ENCODE measurements around the gene RIPOR3.
A peak's percentile ranks its signal among the peaks of the same experiment; 100 is the strongest.
"Not testable (repeated sequence)": the region's sequence is repeated elsewhere in the genome, so short reads cannot be mapped to it uniquely, and the experiment has no call there.

Gene RIPOR3

DNA sequence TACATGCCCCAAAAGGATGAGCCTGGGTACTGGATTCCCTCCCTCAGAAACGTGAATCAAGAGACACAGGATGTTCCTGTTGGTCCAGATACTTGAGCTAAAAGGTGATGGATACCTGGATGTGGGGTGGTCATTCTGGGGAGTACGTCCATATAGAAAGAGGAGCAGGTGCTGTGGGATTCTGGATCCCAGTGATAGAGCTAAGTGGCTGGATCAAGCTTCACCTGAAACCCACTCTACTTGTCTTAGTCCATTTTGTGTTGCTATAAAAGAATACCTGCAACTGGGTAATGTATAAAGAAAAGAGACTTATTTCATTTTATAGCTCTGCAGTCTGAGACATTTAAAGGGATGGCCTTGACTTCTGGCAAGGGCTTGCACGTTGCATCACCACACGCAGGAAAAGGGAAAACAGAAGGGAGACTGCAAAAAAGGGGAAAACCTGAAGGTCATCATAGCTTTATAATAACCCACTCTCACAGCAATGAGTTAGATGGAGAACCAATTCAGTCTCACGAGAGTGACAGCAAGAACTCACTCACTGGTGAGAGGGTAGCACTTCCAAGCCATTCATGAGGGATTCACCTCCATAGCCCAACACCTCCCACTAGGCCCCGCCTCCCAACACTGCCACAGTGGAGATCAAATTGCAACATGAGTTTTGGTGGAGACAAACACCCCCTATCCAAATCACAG, 31.2 kb downstream of the RIPOR3 start:
- no peak for DNase-seq (ENCODE audit: low read depth, low spot score)

DNA sequence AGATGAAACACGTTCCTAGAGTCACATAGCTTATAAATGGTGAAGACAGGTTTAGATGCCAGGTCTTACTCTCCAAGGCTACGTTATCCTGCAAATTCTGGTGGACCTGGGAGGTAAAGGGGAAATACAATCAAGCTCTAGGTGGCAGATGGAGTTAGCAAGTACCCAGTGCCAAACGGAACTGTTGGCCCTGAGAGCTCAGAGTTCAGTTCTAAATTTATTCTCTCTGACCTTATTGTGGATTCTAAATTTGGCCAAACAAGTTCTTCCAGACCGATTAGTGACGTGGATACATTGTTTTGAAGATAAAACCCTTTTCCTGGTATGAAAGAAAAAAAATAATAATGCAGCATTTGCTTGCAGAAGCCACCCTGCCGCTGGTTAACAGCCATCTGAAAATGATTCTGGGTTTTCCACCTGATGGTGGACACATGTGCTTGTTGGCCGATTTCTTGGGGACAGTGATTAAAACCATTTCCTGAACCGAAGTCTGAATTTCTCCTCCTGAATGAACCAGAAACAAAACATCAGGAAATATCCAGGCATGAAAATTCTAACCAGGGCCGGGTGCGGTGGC, 32.5 kb downstream of the RIPOR3 start:
- no peak for DNase-seq (ENCODE audit: low read depth, low spot score)

DNA sequence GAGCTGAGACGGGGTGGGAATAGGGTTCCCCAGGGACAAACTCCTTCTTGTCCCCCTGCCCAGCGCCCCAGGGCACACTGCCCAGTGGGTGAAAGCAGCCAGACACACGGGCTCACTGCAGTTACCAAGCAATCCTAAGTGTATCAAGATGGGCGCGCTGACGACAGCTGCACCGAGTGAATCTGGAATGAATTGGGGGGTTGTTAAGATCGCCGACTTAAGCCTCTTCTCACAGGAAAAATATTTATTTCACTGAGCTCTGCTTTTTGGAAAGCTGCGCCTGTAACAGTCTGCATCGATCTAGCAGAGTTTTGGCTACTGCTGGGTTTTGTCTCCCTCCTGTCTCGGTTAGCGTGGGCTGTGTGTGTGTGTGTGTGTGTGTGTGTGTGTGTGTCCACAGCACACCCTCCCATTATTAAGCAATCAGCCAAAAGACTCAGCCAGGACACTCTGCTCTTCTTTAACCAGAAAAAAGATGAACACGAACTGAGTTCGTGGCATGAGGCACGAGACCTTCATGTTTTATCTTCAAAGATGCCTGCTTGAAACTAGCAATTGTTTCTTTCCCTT, 35.9 kb downstream of the RIPOR3 start:
- no peak for DNase-seq (ENCODE audit: low read depth, low spot score)

DNA sequence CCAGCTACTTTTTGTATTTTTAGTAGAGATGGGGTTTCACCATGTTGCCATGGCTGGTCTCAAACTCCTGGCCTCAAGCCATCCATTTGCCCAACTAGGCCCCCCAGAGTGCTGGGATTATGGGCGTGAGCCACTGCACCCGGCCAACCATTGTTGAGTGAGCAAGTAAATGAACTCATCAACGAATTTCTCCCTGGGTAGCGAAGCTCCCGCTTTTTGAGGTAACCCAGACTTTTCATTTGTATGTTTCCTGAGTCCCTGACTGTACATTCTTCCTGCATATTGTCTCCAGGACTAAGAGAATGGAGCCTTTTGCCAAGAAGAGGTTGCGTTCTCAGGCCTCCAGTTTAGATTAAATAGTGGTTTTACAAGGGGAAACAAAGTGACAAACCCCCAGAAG, 36.4 kb downstream of the RIPOR3 start:
- DNase-seq (ENCODE audit: low read depth, low spot score) = no peak

DNA sequence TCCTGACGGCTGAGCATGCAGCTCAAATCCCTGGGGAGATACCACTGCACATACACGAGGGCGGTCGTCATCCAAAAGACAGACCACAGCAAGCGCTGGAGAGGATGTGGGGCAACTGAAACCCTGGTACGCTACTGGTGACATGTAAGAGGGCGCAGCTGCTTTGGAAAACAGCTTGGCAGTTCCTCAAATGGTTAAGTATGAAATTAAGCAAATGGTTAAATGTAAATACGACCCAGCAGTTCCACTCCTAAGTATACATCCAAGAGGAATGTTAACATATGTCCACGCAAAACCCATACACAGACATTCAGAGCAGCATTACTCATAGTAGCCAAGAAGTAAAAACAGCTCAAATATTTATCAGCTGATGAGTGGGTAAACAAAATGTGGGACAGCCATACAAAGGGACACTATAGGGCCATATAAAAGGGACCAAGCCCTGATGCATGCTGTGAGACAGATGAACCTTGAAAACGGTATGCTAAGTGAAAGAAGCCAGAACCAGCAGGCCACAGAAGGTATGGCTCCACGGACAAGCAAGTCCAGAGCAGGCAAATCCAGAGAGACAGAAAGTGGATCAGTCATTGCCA, 38.5 kb downstream of the RIPOR3 start:
- no peak for DNase-seq (ENCODE audit: low read depth, low spot score)

DNA sequence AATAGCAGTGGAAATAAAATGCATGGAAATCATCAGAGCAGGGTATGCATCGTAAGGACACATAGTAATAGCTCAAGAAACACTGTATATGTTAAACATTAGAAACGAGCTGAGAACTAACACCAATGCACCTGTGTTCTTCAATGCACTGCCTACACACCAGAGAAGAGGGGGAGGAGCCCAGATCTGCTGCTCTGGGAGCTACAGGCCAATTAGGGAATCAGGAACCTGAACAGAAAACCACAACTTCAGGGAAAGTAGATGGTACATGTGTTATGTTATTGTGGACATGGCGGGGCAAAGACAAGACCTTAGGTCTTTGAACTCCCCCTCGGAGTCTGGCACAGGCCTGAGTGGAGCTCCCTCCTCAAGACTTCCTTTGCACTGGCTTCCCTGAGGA, 39.7 kb downstream of the RIPOR3 start:
- no peak for DNase-seq (ENCODE audit: low read depth, low spot score)

DNA sequence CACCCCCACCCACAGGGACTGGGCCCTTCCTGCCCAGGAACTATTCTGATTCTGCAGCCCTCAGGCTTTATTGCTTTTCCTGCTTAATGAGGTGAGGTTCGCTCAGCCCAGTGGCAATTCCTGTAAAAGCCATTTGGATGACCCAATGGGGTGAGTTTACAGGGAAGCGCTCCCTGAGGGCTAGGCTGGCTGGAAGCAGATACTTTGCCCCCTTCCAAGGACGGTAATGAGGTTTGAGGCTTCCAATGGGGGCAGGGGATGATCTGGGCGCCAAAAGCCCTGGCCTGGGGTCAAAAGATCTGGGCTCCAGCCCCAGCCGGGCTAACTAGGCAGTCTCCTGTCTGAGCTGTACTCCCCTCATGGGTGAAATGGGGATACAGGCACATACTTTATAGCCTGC, 41.8 kb downstream of the RIPOR3 start:
- no peak for DNase-seq (ENCODE audit: low read depth, low spot score)

DNA sequence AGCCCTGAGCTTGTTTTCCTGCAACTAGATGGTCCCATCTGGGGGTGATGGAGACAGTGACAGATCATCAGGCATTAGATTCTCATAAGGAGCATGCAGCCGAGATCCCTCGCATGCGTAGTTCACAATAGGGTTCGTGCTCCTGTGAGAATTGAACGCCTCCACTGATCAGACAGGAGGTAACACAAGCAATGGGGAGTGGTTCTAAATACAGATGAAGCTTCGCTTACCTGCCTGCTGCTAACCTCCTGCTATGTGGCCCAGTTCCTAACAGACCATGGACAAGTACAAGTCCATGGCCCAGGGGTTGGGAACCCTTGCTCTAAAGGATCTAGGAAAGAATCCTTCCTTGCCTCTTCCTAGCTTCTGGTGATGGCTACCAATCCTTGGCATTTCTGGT, 42.7 kb downstream of the RIPOR3 start:
- DNase-seq (ENCODE audit: low read depth, low spot score) = no peak

DNA sequence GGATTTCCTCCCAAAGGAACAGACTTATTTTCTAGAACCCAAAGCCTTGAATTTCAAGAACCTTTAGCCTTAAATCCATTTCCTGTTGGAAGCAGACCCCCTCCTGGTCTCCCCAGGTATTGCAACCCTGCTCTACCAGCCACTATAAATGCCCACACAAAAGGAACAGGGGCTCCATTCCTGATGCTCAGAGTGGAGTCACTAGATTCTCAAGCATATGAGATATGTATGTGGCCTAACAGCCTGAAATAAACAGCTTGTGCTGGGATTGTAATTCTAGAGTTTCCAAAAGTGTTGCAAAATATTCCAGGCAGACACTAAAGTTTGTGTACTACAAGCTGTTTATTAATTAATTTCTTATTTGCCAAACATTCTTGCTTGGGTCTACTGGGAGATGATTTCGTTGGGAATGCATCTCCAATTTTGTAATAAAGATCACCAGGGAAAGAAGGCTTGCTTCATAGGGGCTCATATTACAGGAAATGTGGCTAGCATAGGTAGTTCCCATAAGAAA, 44.8 kb downstream of the RIPOR3 start:
- DNase-seq (ENCODE audit: low read depth, low spot score) = no peak

DNA sequence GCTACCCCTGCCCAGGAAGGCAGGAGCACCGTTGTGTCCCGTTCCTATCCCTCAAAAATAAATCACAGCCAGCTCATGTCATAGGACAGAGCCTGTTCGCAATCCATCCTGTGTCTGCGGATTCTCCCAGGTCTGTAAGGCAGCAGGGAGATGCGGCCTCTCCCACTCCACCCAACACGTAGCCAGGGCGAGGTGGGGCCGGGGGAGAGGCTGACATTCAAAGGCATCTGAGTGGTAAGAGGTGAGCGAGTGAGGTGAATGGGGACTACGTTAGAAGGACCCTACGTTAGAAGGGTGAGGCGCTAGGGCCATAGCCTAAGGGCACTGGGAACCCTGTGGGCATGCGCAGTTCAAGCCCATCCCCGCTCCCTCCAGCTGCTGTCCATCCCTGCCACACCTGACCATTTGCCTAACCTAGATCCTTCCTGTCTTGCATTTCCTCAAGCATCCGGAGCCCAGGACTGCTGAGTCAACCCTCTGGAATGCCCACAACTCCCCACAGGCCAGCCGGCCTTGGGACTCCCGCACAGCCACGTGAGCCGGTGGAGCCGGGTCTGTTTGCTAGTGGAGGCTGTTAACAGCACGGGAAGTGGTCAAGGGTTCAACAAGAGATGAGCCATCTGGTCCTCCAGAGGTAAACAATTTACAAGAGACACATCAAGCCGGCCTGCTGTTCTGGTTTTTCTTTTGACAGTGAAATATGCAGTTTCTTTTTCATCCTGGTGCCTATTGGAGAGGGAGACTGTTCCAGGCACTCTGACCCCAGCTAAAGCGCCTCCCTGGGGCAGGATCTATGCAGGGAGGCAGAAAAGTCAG, 45.9 kb downstream of the RIPOR3 start:
- DNase-seq (ENCODE audit: low read depth, low spot score) = no peak

DNA sequence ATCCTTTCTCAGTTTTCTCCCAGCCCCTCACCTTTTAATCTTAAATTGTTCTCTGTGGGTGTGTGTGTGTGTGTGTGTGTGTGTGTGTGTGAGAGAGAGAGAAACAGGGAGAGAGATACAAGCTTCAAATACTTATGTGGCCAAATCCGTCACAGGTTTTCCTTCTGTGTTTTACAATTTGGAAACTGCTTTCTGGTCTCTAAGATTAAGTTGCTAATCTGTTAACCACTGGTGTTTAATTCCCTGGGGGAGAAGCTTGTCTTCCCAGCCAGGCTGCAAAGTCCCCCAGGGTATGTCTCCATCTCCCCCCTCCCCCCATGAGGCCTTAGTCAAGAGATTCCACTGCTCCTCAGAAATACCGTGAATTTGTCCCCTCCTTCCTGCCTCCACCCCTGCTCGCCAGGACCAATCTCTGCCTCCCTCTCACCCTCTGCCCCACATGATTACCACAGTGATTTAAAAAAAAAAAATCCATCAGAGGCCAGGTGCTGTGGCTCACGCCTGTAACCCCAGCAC, 49.0 kb downstream of the RIPOR3 start:
- DNase-seq (ENCODE audit: low read depth, low spot score) = no peak

DNA sequence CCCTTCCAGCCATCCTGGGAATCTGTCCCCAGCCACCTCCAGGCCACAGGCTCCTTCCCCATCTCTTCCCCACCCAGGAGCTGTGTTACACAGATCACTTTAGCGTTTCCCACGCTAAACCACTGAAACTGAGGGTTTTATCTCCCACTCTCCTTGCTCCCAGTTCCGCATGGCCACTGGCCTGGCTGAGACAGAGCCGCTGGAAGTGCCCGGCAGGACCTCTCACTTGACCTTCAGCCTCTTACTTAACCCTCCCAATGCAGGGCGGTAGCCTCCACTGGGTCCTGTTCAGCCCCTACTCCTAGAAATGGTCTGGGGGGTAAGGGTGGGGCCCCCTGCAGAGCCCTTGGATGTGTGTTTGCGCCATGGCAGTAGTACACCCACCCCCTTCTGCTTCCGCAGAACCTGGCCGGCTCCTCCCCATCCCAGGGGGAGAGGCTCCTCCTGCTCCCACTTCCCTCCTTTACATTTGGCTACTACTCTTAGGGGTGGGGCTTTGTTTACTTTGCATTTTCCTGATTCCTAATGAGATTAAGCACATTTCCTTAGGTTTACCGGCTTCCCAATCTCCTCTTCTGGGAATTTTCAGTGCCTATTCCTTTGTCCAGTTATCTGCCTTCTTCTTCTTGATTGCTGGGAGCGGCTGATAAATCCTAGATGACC, 49.6 kb downstream of the RIPOR3 start:
- DNase-seq (ENCODE audit: low read depth, low spot score) = not testable (repeated sequence)

DNA sequence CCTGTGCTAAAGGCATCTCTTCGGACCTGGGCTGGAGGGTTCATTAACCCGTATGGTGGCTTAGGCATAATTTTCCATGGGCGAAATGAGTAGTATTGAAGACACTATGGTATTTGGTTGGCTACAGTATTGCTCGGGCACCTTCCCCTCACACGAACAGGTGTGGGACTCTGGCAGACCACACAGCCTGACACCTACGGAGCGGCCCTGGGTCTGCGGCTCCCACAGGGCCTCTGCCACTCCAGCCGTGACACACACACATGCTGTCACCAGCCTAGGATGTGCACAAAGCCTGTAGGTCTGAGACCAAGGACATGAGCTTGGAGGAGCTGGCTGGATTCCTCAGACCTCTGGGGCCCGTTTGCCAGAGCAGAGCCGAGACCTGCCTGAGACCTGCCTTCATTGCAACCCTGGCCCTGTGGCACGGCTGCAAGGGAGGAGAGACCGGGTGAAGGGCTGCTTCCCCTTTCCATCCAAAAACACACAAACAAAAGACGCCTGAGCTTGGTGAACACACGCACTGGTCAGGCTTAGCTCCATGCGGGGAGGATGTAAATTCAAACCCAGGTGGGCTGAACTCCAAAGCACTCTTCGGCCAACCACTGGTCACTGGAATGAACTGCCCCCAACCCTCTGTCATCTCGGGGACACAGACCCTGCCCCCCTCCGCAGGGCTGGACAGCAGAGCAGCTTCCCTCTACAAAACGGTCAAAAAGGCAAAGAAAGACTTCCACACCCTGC, 51.2 kb downstream of the RIPOR3 start:
- DNase-seq (ENCODE audit: low read depth, low spot score) = not testable (repeated sequence)

DNA sequence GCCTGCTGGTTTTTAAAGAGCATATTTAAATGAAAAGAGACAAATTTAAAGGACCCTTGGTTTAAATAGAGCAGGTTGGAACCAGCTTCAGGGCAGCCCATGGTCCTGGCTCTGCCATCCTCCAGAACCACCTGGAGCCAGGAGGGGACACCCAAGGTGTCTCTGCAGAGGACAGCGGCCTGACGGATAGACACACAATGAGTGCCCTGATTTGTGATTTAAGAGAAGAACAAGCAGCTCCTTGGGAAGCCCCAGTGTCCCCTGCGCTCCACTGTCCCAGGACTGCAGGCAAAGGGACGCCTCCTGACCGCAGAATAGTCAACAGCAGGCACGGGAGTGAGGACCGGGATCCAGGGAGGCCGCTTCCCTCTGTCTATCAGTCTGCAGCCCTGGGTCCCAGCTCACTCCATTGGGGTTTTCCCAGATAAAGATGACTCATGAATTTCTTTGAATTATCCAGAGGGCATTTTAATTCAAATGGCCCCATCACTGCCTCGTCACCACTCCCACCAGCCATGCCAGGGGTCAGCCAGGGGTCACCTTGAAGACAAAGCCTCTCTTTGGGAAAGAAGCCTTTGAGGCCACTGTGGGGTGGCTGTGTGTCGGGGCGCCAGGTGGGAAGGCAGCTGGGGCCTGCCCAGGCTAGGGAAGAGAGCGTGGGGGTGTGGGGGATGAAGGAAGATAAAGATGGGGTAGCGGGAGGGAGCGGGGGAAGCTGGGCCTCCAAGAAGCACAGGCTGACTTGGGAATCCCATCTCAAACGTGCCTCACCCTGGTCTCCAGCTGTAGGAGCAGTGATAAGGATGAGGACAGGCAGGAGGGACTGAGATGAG, 53.1 kb downstream of the RIPOR3 start:
- DNase-seq (ENCODE audit: low read depth, low spot score) = not testable (repeated sequence)

DNA sequence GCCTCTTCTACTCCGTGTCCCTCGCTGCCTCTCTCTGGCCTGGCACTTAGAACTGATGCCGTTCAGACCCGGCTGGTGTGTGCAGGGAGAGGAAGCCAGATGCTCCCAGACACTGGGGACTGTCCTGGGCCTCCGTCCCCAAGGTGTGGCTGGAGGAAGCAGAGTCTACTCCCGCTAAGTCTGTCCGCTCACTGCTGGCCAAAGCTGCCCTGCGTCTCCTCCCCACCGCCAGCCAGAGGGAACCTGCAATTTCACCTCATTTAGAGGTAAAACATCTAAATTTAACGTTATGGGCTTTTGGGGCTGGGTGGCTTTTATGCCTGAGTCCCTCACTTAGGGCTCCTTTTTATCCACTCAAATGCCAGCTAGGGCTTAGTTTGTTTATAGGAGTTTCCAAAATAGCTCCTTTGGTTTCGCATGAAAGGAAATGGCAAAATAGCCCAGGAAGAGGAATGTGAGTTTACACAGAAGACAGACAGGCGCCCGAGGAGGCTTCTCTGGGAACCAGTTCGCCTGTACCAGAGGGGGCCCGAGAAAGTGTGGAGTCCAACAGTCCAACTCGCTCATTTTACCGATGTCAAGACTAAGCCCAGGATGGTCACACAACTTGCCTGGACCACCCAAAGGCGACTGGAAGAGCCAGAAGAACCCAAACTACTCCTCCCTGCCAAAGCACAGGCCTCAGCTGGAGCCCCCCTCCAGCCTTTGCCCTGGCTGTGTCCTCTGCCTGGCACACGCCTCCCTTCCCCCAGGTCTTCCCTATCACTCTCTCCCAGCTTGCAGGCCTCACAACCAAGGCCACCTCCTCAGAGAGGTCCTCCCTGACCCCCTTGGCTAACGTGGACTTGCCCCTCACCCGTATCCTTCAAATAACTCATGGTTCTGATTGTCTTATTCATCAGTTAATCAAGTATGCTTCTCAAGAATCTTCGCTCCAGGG, 54.5 kb downstream of the RIPOR3 start:
- DNase-seq (ENCODE audit: low read depth, low spot score) = no peak

DNA sequence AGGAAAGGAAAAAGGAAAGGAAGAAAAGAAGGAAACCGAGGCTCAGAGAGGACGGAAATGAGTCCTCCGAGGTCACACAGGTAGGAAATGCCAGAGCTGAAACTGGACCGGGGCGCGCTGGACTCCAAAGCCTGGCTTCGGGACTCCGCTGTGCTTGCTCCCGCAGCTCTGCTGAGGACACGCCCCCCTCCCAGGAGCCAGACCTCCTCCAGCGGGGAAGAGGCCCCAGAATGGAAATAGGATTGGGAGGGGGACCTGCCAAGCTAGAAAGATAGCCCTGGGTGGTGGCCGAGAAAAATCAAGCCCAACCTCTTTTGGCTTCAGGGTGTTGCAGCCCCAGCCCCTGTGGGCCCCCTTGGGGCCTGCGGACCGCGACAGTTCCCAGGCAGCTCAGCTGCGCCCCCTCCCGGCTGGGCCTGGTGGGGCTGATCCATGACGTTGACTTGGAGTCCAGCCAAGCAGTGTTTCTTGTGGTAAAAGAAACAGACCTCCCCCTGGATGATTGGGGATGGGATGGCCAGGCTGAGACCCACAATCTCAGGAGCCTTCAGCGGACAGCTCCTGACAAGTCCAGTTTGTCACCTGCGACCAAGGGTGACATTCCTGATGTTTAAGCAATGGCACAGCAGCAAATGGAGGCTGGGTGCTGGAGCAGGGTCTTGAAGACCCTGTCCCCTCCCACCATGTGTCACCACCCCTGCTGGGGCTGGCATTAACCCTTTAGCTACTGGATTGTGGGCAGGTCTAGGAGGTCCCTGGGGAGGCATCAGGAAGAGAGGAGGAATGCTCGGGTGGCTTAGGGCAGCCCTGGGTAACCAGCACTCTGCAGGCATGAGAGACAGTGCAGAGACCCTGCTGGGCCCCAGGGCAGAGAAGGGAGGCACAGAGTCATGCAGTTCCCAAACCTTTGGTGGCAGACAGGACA, 55.4 kb downstream of the RIPOR3 start:
- peak; percentile 11 for DNase-seq (ENCODE audit: low read depth, low spot score)

DNA sequence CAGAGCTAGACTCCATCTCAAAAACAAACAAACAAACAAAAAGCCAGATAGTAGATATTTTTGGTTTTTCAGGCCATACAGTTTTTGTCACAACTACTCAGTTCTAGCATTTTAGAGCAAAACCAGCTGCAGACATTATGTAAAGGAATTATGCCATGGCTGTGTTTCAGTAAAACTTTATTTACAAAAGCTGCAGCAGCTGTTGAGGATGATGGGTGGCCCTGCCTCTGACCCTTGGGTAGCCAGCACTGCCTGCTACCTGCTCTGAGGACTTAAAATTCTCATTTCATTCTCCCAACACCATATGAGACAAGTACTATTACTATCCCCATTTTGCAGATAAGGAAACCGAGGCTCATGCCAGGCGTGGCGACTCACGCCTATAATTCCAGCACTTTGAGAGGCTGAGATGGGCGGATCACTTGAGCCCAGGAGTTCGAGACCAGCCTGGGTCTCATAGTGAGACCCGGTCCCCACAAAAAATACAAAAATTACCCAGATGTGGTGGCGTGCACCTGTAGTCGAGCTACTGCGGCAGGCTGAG, 56.3 kb downstream of the RIPOR3 start:
- DNase-seq (ENCODE audit: low read depth, low spot score) = no peak

Measured in activated naive CD8-positive, alpha-beta T cell treated with anti-CD3 and anti-CD28 coated beads, Interleukin-2, amount 50 U/mL, for 16 hours (primary cell).